B cell (primary cell): Measurements from ENCODE around the gene INTS6L. TPM values are rescaled to one million over a fixed set of nuclear protein-coding genes. Genes with fewer than 3 reads are reported as not detected.
A peak's percentile ranks its signal among the peaks of the same experiment; 100 is the strongest.

Source experiments
- ATAC-seq: fragments of 200-7000 bp; cut with Tn5 transposase; one replicate; pipeline ENCODE4 v1.10.0; 2021; ENCODE audit warnings: low read depth, mild to moderate bottlenecking, moderate number of reproducible peaks, moderate library complexity
- CTCF ChIA-PET: fragments of 350-600 bp; sonication (Branson Sonifier 250); formaldehyde crosslinking; loops from one replicate; lab custom pipeline; 2021; ENCODE audit warnings: antibody characterized with exemption, inconsistent platforms; lab: Charles Lee
- POLR2A ChIA-PET: fragments of 350-600 bp; sonication (Branson Sonifier 250); formaldehyde crosslinking; loops from one replicate; lab custom pipeline; 2021; ENCODE audit warnings: antibody characterized with exemption; lab: Charles Lee
- DNase-seq: peaks from one replicate; pipeline ENCODE4 v3.0.0; 2013
- H2AFZ ChIP-seq: 2 replicates; pipeline ENCODE4 v1.6.1; 2012; ENCODE audit warnings: mild to moderate bottlenecking, low read depth, low read length; ENCODE audit not compliant: insufficient read depth, poor library complexity, severe bottlenecking
- H3K27ac ChIP-seq, 2 donors: 1 replicate in 1 of 2; 2 replicates in 1 of 2; pipeline ENCODE4 v1.5.1; 2012 to 2013; ENCODE audit warnings: low read length in 2 of 2, mild to moderate bottlenecking in 2 of 2, moderate library complexity in 1 of 2
- H3K27me3 ChIP-seq, 4 experiments: fragments of 200-600 bp in 1 of 4; sonication (generic) in 1 of 4; replicated peaks in 1 of 4; 1 replicate in 2 of 4; 2 replicates in 2 of 4; pipeline versions ENCODE4 v1.6.1 to v1.7.0; 2013 to 2016; ENCODE audit warnings: low read length in 3 of 4, mild to moderate bottlenecking in 2 of 4, mixed read lengths in 1 of 4, moderate library complexity in 1 of 4; ENCODE audit not compliant: insufficient read depth in 4 of 4, control insufficient read depth in 3 of 4; ENCODE audit errors: control extremely low read depth in 1 of 4
- H3K36me3 ChIP-seq, 2 experiments: replicated peaks in 1 of 2; 1 replicate in 1 of 2; 2 replicates in 1 of 2; pipeline versions ENCODE4 v1.6.1 to v1.7.1; 2013; ENCODE audit warnings: low read length in 1 of 2; ENCODE audit not compliant: insufficient read depth in 2 of 2, control insufficient read depth in 1 of 2; ENCODE audit errors: control extremely low read depth in 1 of 2, extremely low read depth in 1 of 2
- H3K4me1 ChIP-seq, 2 donors: fragments of 200-600 bp in 1 of 2; sonication (generic) in 1 of 2; 1 replicate in 1 of 2; 2 replicates in 1 of 2; pipeline versions ENCODE4 v1.5.1 to v1.6.1; 2013 to 2017; ENCODE audit warnings: low read length in 2 of 2; ENCODE audit not compliant: control insufficient read depth in 2 of 2, insufficient read depth in 2 of 2
- H3K4me2 ChIP-seq: replicated peaks from 2 replicates; pipeline ENCODE3; 2012; ENCODE audit warnings: mild to moderate bottlenecking, low read depth, low read length; ENCODE audit not compliant: poor library complexity, severe bottlenecking
- H3K4me3 ChIP-seq, 5 experiments: fragments of 200-600 bp in 1 of 5; sonication (generic) in 1 of 5; 1 replicate in 3 of 5; 2 replicates in 2 of 5; pipeline versions ENCODE4 v1.5.1 to v1.7.0; 2011 to 2016; ENCODE audit warnings: low read length in 4 of 5, mild to moderate bottlenecking in 4 of 5, low read depth in 2 of 5, control low read depth in 1 of 5, moderate library complexity in 1 of 5; ENCODE audit not compliant: insufficient read depth in 1 of 5; ENCODE audit errors: control extremely low read depth in 1 of 5, extremely low read depth in 1 of 5
- H3K79me2 ChIP-seq: fragments of 200-600 bp; sonication (generic); one replicate; pipeline ENCODE4 v1.6.0; 2016; ENCODE audit warnings: low read length; ENCODE audit not compliant: control insufficient read depth, insufficient read depth
- H3K9ac ChIP-seq: fragments of 200-600 bp; sonication (generic); 2 replicates; pipeline ENCODE4 v1.6.1; 2017; ENCODE audit warnings: mild to moderate bottlenecking, low read length, moderate library complexity
- H3K9me3 ChIP-seq, 3 donors: one replicate each; pipeline versions ENCODE4 v1.6.1 to v1.7.1; 2013; ENCODE audit warnings: low read length in 2 of 3; ENCODE audit not compliant: control insufficient read depth in 2 of 3, insufficient read depth in 1 of 3; ENCODE audit errors: control extremely low read depth in 1 of 3
- H4K20me1 ChIP-seq: 2 replicates; pipeline ENCODE4 v1.6.0; 2012; ENCODE audit warnings: mild to moderate bottlenecking, low read length; ENCODE audit not compliant: insufficient read depth, control insufficient read depth, poor library complexity, severe bottlenecking
- H3K27ac Mint-ChIP-seq: one replicate; pipeline ENCODE4 v1.8.0; 2021; ENCODE audit warnings: mixed read lengths
- H3K27me3 Mint-ChIP-seq: one replicate; pipeline ENCODE4 v1.8.0; 2021; ENCODE audit warnings: mixed read lengths
- H3K4me1 Mint-ChIP-seq: one replicate; pipeline ENCODE4 v1.8.0; 2021; ENCODE audit warnings: mixed read lengths
- H3K4me3 Mint-ChIP-seq: one replicate; pipeline ENCODE4 v1.8.0; 2021; ENCODE audit warnings: mixed read lengths
- H3K9me3 Mint-ChIP-seq: one replicate; pipeline ENCODE4 v1.8.0; 2022; ENCODE audit warnings: mixed read lengths; ENCODE audit not compliant: insufficient read depth
- CTCF ChIP-seq: fragments of 200-600 bp; IDR thresholded peaks from one replicate; pipeline ENCODE4 v1.8.0; 2022; ENCODE audit warnings: antibody characterized with exemption, mild to moderate bottlenecking
- EZH2 ChIP-seq: IDR thresholded peaks from 2 replicates; pipeline ENCODE4 v1.6.1; 2012; ENCODE audit warnings: borderline replicate concordance, low read depth, mild to moderate bottlenecking, moderate library complexity, low read length; ENCODE audit not compliant: insufficient read depth, poor library complexity, severe bottlenecking
- WGBS: methylation state at CpG from one replicate; pipeline ENCODE4 v1.1.5; 2013; ENCODE audit warnings: missing lambda C conversion rate; ENCODE audit not compliant: insufficient coverage; 5-methylcytosine and 5-hydroxymethylcytosine counted together
- intact Hi-C: fragments of 100-400 bp; cut with micrococcal nuclease; formaldehyde crosslinking; loops from one replicate; pipeline ENCODE4 v1.10.0; 2022
- polyA plus RNA-seq: library from polyadenylated mRNA; depleted of rRNA; stranded (reverse); fragments of >200 nt; gene quantifications from 2 replicates; pipeline ENCODE4 v1.2.3, GENCODE V29; 2012
- total RNA-seq, 2 donors: library from RNA; stranded (reverse); fragments of 120-200 nt in 1 of 2; gene quantifications; 1 replicate in 1 of 2; 2 replicates in 1 of 2; pipeline versions ENCODE4 v1.2.3 to v1.2.4, GENCODE V29; 2013 to 2022

The INTS6L gene
- total and polyA plus RNA-seq, 2 donors (not counting 1 experiment from before 2014, with no cell fraction given): 45.0 to 46.2 TPM

- Histone ChIP-seq H3K4me3 (no peak overlapping the region), H3K9me3 (no peaks in the 10 kb centered on the region), H3K36me3 (no peaks in the 10 kb centered on the region), H3K4me1 (peaks cover 13 to 17% of the 10 kb centered on the region in 2 donors), H2AFZ (no peak overlapping the region), H3K79me2 (peaks cover 8% of the 10 kb centered on the region), H3K9ac (no peak overlapping the region), H3K27me3 (no peaks in the 10 kb centered on the region), H3K4me2 (no peak overlapping the region), H4K20me1 (no peaks in the 10 kb centered on the region), H3K27ac (no peak overlapping the region)
- ATAC-seq (no peak), DNase-seq (no peak)
- no peaks in the 10 kb centered on the region for H3K27me3 Mint-ChIP-seq
- POLR2A ChIA-PET: no interaction called here
- intact Hi-C loops: no loop called here
- H3K27ac Mint-ChIP-seq: peak overlapping the region; percentile 21
- TF ChIP-seq EZH2: no peak
- TF ChIP-seq CTCF: no peak
- H3K4me3 Mint-ChIP-seq: no peak overlapping the region
- CTCF ChIA-PET: interaction anchor here (0.7 kb wide), 1 partner anchor 9 kb away, joined by 4 read pairs; no protein-coding TSS in a partner anchor
- peaks cover 46% of the 10 kb centered on the region for H3K4me1 Mint-ChIP-seq
- WGBS: no CpG with 5 or more reads among the region's 1 CpG
- H3K9me3 Mint-ChIP-seq: no peaks in the 10 kb centered on the region
These were observed 14.8 kb downstream of the INTS6L start for GRCh38 chrX:135535077-135535940.

GRCh38 chrX:135536877-135537276 is 16.4 kb downstream of the INTS6L start:
- Mint-ChIP-seq H3K27ac (peak overlapping the region; percentile 50), H3K4me1 (peaks cover 39% of the 10 kb centered on the region), H3K4me3 (peak overlapping the region; percentile 18), H3K9me3 (no peaks in the 10 kb centered on the region), H3K27me3 (no peaks in the 10 kb centered on the region)
- peaks cover 2% of the 10 kb centered on the region for H3K79me2 ChIP-seq
- DNase-seq (no peak), ATAC-seq (peak; percentile 41)
- H3K36me3 ChIP-seq: no peaks in the 10 kb centered on the region
- peak overlapping the region; percentile 18 for H3K4me2 ChIP-seq
- no peak overlapping the region for H2AFZ ChIP-seq
- POLR2A ChIA-PET: no interaction called here
- CTCF ChIA-PET: no interaction called here
- no peaks in the 10 kb centered on the region for H3K27me3 ChIP-seq
- H3K9me3 ChIP-seq: no peaks in the 10 kb centered on the region
- peak overlapping the region in 1 of 2 donors; percentile 38 for H3K27ac ChIP-seq
- no peaks in the 10 kb centered on the region for H4K20me1 ChIP-seq
- peaks cover 6 to 24% of the 10 kb centered on the region in 2 donors for H3K4me1 ChIP-seq
- intact Hi-C loops: no loop called here
- TF ChIP-seq EZH2: no peak
- TF ChIP-seq CTCF: no peak
- H3K9ac ChIP-seq: no peak overlapping the region
- no peak overlapping the region for H3K4me3 ChIP-seq
